Activated CD4-positive, alpha-beta T cell treated with anti-CD3 and anti-CD28 coated beads, Interleukin-2, amount 10 ng/mL, durations not matched to agents 24 days and 14 days (primary cell): ENCODE measurements around the gene CALCA. TPM values are rescaled to one million over a fixed set of nuclear protein-coding genes. Genes with fewer than 3 reads are reported as not detected.

ENCODE experiments used
- DNase-seq: peaks from one replicate; pipeline ENCODE4 v3.0.0; 2022
- H3K27ac Mint-ChIP-seq: one replicate; pipeline ENCODE4 v1.8.0; 2022; ENCODE audit warnings: mild to moderate bottlenecking, mixed read lengths
- H3K27me3 Mint-ChIP-seq: one replicate; pipeline ENCODE4 v1.8.0; 2022; ENCODE audit warnings: mixed read lengths
- H3K36me3 Mint-ChIP-seq: one replicate; pipeline ENCODE4 v1.8.0; 2022; ENCODE audit warnings: low read depth, mild to moderate bottlenecking, mixed read lengths
- H3K4me1 Mint-ChIP-seq: one replicate; pipeline ENCODE4 v1.8.0; 2021; ENCODE audit warnings: mixed read lengths
- H3K4me3 Mint-ChIP-seq: one replicate; pipeline ENCODE4 v1.8.0; 2022; ENCODE audit warnings: mild to moderate bottlenecking, moderate library complexity, mixed read lengths
- H3K9me3 Mint-ChIP-seq: one replicate; pipeline ENCODE4 v1.8.0; 2021; ENCODE audit warnings: mixed read lengths
- intact Hi-C: fragments of 100-400 bp; cut with micrococcal nuclease; formaldehyde crosslinking; loops from one replicate; pipeline ENCODE4 v1.15.1; 2023
- total RNA-seq: library from RNA; stranded (reverse); gene quantifications from 2 replicates; pipeline ENCODE4 v1.2.3, GENCODE V29; 2022

Gene CALCA
- total RNA-seq, 1 donor from 2014 or later, result not detected

DNA sequence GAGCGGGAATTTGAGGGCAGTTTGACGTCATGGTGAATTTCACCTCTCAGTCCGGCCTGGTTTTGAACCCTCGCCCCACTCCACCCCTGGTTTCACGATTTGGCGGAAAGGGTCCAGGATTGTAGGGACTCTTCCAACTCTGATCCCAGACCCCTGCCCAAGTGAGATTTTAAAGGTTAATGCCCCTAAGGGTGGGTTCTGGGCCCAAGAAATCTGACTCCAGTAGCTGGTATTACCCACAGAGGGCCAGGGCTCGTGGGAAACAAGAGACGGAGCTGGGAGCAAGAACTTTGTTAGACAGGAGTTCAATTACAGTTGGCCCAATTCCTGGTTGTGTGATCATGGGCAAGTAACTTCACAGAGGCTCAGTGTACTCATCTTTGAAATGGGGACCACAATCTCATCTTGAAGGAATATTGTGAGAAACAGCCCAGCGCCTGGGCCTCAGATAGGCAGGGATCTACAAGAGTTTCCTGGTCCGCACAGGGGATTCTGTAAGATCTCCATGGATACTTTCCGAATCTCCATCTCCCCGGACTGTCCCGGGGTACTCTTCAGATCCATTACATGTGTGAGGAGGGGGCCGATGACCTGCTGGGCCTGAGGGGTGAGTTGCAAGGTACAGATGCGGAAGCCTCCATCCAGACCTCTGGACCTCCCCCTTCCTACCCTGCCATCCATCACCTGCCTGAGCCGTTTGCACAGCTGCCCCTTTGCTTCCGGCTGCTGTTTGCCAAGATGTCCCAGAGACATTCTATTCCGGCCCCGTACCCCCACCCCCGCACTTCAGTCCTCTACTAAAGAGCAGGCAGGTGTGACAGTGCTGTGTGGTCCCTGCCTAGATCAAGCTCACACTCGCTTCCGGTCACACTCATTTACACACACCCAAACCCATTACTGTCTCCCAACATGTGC is 687 bp upstream of the CALCA start:
- peaks cover 79% of the 10 kb centered on the region for H3K27me3 Mint-ChIP-seq
- peaks cover 2% of the 10 kb centered on the region for H3K36me3 Mint-ChIP-seq
- H3K9me3 Mint-ChIP-seq, result no peaks in the 10 kb centered on the region
- intact Hi-C loops, result loop anchor here (5.0 kb wide), 3 partner anchors 66 to 1634 kb away; no protein-coding TSS in a partner anchor
- peak overlapping the region; percentile 72 for H3K4me3 Mint-ChIP-seq
- DNase-seq, result peak; percentile 53
- H3K27ac Mint-ChIP-seq, result no peak overlapping the region
- H3K4me1 Mint-ChIP-seq, result peaks cover 29% of the 10 kb centered on the region

DNA sequence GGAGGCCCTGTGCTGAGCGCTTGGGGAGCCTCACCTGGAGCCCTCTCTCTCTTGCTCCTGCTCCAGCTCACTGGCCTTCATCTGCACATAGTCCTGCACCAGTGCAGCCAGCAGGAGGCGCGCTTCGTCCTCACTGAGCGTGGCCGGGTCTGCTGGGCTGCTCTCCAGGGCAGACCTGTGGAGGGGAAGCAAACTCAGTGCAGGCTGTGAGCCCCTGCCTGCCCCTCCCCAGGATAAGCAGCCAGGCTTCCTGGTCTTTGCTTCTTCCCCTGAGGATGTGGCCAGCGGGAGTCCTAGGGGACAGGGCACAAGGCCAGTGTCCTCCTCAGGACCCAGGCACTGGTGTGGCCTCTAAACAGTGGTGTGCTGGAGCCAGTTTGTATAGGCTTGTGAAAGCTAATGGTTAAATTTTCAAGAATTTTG is 2.2 kb downstream of the CALCA start:
- no peak overlapping the region for H3K27ac Mint-ChIP-seq
- intact Hi-C loops, result loop anchor here (5.0 kb wide), 3 partner anchors 63 to 1637 kb away; no protein-coding TSS in a partner anchor
- H3K4me3 Mint-ChIP-seq, result no peak overlapping the region
- peaks cover 22% of the 10 kb centered on the region for H3K4me1 Mint-ChIP-seq
- peak; percentile 86 for DNase-seq
- peaks cover 61% of the 10 kb centered on the region for H3K27me3 Mint-ChIP-seq
- H3K36me3 Mint-ChIP-seq, result peaks cover 2% of the 10 kb centered on the region
- H3K9me3 Mint-ChIP-seq, result no peaks in the 10 kb centered on the region

DNA sequence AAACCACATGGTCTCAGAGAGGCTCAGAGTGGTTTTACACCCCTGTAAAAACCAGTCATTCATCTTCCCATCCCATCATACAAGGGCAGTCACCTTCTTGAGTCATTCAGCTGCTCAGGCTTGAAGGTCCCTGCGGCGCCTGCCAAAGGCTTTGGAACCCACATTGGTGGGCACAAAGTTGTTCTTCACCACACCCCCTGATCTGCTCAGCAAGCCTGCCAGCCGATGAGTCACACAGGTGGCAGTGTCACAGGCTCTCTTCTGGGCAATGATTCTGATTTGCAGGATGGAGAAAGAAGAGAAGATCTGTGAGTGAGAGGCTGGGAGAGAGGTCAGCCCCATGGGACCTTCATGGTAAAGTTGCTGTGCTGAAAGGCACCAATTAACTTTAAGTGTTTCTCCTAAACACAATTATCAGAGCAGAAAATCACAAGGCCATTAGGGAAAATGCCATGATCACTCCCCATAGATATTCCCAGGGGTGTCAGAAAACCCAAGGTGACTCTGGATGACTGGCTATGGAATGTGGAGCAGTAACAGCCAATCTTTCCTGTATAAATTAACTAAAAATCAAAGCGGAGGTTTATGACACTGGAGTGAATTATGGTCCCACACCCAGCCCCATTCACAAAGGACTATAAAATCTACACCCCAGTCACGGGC is 4.4 kb downstream of the CALCA start:
- Mint-ChIP-seq H3K4me1 (peaks cover 4% of the 10 kb centered on the region), H3K9me3 (no peaks in the 10 kb centered on the region), H3K27me3 (peaks cover 39% of the 10 kb centered on the region), H3K27ac (no peak overlapping the region), H3K4me3 (no peak overlapping the region), H3K36me3 (peaks cover 2% of the 10 kb centered on the region)
- peak; percentile 50 for DNase-seq
- intact Hi-C loops, result no loop called here

DNA sequence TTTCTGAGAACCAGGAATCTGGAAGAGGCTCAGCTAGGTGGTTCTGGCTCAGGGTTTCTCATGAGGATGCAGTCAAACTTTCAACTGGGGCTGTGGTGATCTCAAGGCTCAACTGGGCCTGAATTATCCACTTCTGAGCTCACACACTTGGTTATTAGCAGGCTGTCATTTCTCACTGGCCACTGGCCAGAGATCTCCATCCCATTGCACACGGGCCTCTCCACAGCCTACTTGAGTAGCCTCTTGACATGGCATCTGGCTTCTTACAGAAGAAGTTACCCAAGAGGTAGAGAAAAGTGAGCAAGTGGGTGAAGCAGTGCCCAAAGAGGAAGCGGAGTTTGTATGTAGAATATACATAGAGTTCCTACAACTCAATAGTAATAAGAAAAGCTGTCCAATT is 16.0 kb downstream of the CALCA start:
- Mint-ChIP-seq H3K27ac (no peak overlapping the region), H3K4me3 (no peak overlapping the region), H3K36me3 (no peaks in the 10 kb centered on the region), H3K27me3 (peaks cover 9% of the 10 kb centered on the region), H3K9me3 (no peaks in the 10 kb centered on the region), H3K4me1 (no peaks in the 10 kb centered on the region)
- peak; percentile 14 for DNase-seq
- intact Hi-C loops, result no loop called here

DNA sequence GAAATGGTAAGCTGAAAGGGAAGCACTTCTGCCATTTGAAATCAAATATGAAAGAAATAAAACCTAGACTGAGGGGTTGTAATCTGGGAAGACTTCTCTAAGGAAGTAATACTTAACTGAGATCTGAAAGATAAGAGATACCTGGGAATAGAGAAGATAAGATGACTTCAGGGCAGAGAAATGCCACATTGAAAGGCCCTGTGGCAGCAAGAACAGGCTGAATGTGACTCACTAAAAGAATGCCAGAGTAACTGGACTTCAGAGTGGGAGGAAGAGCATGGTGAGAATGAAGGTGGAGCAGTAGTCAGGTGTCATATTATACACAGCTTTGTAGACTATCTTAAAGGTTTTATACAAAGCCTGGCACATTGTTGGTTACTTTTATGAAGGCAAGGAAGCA is 17.6 kb downstream of the CALCA start:
- Mint-ChIP-seq H3K4me3 (no peak overlapping the region), H3K9me3 (no peaks in the 10 kb centered on the region), H3K36me3 (no peaks in the 10 kb centered on the region), H3K27me3 (peaks cover 7% of the 10 kb centered on the region), H3K4me1 (no peaks in the 10 kb centered on the region), H3K27ac (no peak overlapping the region)
- peak; percentile 9 for DNase-seq
- intact Hi-C loops, result no loop called here

DNA sequence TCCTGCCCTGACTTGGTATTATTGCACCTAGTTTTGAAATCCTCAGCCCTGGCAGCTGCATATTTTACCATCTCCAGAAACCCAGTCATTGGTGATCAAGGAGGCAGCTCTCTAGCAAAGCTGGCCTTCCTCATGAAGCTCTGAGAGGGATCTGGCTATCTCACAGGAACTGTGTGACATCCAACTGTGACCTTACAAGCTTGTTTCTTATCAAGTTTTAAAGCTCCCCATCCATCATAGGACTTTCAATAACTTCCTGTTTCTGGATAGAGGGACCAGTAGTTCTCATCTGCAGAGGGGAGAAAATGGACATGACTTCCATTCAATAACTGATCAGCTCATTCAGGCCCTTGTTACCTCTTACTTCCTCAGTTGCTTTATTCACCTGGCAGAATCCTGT is 18.2 kb downstream of the CALCA start:
- Mint-ChIP-seq H3K27me3 (peaks cover 7% of the 10 kb centered on the region), H3K9me3 (no peaks in the 10 kb centered on the region), H3K4me3 (no peak overlapping the region), H3K36me3 (no peaks in the 10 kb centered on the region), H3K4me1 (no peaks in the 10 kb centered on the region), H3K27ac (no peak overlapping the region)
- no peak for DNase-seq
- intact Hi-C loops, result no loop called here

DNA sequence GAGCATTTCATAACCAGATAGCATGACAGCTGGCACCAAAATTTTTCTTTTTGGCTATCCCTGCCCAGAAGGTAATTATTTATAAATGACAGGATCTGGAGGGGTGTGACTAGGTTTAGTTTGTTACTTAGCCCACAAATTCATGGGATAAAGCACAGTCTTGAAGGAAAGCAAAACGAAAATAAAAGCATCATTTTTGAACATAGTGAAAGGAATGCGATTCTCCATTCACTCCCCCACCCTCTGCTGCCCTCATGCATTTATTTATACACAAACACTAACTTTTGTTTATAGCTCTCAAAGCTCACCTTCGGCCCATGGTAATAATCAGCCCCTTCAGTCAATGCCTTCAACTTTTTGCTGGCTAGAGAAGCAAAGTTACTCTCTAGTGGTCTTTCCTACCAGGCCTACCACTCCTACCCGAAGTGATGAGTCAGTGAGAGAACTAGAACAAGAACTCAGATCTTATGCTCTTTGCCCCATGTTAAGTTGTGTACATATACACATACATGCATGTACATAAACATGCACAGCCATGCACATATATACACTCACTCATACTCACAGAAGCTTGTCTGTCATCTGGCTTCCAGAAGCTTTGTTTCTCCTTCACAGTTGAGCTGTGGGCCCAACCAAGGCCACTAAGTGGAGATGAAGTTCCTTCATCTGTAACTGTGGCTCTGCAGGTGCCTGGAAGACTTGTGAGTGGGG is 22.6 kb downstream of the CALCA start:
- Mint-ChIP-seq H3K27me3 (no peaks in the 10 kb centered on the region), H3K4me3 (no peak overlapping the region), H3K36me3 (no peaks in the 10 kb centered on the region), H3K4me1 (no peaks in the 10 kb centered on the region), H3K27ac (no peak overlapping the region), H3K9me3 (no peaks in the 10 kb centered on the region)
- DNase-seq, result peak; percentile 41
- intact Hi-C loops, result no loop called here

DNA sequence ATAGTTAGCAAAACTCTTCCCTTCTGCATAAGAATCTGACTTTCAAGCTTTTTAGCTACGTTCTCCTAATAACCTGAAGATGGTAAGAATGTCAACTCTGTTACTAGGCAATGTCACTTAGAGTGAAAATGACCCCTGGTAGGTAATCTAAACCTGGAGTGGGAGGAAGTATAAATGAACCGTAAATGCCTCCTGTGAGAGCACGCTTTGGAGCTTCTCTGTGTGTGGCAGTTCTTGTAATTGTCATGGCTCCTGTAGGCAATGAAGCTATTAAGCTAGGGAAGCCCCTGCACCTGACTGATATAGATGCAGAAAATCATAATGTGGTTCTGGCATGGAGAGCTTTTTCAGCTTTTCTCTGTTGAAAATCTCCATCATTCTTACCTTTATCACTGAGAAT is 29.4 kb downstream of the CALCA start:
- Mint-ChIP-seq H3K36me3 (peaks cover 11% of the 10 kb centered on the region), H3K27ac (no peak overlapping the region), H3K27me3 (no peaks in the 10 kb centered on the region), H3K4me1 (no peaks in the 10 kb centered on the region), H3K9me3 (peaks cover 4% of the 10 kb centered on the region), H3K4me3 (no peak overlapping the region)
- intact Hi-C loops, result no loop called here
- peak; percentile 22 for DNase-seq

DNA sequence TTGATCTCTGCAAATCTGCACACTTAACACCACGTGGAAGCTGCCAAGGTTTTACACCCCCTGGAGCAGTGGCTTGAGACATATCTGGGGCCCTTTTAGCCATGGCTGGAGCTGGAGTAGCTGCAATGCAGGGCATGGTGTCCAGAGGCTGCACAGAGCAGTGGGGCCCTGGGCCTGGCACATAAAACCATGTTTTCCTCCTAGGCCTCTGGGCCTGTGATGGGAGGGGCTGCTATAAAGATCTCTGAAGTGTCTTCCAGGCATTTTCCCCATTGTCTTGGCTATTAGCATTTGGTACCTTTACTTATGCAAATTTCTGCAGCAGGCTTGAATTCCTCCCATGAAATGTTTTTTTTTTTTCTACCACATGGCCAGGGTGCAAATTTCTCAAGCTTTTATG is 33.2 kb downstream of the CALCA start:
- Mint-ChIP-seq H3K27ac (no peak overlapping the region), H3K4me1 (no peaks in the 10 kb centered on the region), H3K4me3 (no peak overlapping the region), H3K36me3 (peaks cover 14% of the 10 kb centered on the region), H3K27me3 (no peaks in the 10 kb centered on the region), H3K9me3 (peaks cover 4% of the 10 kb centered on the region)
- peak; percentile 37 for DNase-seq
- intact Hi-C loops, result no loop called here

DNA sequence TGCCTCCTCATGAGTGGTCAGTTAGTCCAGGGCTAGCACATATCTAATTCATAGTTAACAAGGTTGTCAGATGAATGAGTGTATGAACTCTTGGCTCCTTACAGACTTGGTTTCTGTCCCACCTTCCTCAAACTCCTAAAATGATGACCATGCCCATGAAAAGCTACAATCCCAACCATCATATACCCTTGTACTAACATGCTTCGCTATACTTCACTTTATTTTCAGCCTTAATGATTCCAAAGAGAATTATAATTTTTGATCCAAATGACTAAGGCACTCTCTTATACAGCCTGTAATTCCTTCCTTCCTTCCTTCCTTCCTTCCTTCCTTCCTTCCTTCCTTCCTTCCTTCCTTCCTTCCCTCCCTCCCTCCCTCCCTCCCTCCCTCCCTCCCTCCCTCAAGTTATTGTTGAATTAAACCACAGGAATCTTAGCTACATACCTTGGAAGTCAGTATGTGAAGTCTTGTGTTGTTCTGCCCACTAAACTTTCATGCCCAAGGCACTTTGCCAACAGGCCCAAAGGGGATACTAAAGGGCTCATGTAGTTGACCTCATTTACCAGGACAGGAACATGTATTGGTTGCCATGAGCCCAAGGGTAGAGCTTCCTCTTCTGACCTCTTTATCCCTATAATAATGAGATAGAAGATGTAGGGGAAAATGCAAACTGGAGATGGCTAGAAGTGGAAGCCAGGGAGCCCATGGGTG is 37.4 kb downstream of the CALCA start:
- Mint-ChIP-seq H3K27me3 (no peaks in the 10 kb centered on the region), H3K9me3 (peaks cover 7% of the 10 kb centered on the region), H3K27ac (no peak overlapping the region), H3K36me3 (peaks cover 14% of the 10 kb centered on the region), H3K4me3 (no peak overlapping the region), H3K4me1 (no peaks in the 10 kb centered on the region)
- intact Hi-C loops, result no loop called here
- no peak for DNase-seq

DNA sequence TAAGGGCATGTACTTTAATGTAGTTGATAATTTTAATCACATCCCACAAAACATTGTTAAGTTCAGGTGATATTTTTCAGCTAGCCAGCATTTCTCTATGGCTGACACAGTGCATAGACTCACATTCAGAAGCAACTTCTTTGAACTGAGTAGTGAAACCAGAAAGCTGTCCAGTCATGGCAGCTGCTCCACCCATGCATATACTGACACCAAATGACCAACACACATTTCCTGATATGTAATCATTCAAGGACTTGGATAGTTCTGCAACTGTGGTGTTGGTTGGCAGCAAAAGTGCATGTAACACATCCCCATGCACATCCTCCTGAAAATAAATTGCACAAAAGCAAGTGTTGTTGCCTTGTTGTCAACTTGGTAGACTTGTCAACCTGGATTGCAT is 39.7 kb downstream of the CALCA start:
- H3K4me3 Mint-ChIP-seq, result no peak overlapping the region
- intact Hi-C loops, result no loop called here
- peaks cover 10% of the 10 kb centered on the region for H3K36me3 Mint-ChIP-seq
- H3K27ac Mint-ChIP-seq, result no peak overlapping the region
- H3K9me3 Mint-ChIP-seq, result peaks cover 4% of the 10 kb centered on the region
- H3K27me3 Mint-ChIP-seq, result no peaks in the 10 kb centered on the region
- no peaks in the 10 kb centered on the region for H3K4me1 Mint-ChIP-seq
- DNase-seq, result no peak

DNA sequence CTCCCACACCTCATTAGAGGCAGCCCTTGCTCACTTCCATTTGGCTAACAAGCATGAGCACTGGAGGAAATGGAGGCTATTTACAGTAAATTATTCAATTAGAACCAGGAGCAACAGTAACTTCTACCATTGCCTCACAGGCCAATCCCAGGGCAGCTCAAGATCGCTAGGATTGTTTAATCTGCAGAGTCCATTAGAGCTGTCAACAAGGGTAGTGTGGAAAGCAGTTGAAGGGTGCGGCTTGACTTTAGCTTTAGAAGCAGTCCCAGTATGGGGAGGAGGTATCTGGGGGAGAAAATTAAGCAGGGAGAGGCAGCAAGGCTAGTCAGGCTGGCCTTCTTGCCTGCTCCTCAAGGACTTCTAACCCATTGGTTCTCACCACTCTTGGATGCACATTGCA is 41.8 kb downstream of the CALCA start:
- peaks cover 15% of the 10 kb centered on the region for H3K36me3 Mint-ChIP-seq
- DNase-seq, result no peak
- H3K9me3 Mint-ChIP-seq, result peaks cover 9% of the 10 kb centered on the region
- no peaks in the 10 kb centered on the region for H3K4me1 Mint-ChIP-seq
- no peak overlapping the region for H3K4me3 Mint-ChIP-seq
- H3K27ac Mint-ChIP-seq, result no peak overlapping the region
- no peaks in the 10 kb centered on the region for H3K27me3 Mint-ChIP-seq
- intact Hi-C loops, result no loop called here

DNA sequence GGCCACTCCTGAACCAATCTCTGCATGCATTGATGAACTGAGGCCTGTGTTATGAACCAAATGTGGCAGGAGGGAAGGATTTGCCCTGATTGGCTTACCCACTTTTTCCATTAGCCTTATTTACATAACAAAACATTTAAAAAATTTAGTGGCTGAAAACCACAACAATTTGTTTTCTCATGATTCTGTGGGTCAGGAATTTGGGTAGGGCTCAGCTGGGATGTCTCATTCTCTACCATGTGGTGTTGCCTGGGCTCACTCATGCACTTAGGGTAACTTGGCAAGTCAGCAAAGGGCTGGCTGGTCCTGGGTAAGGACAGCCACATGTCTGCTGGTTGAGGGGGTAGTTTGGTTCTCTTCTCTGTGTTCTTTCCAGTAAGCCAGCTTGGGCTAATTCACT is 45.0 kb downstream of the CALCA start:
- peaks cover 2% of the 10 kb centered on the region for H3K27me3 Mint-ChIP-seq
- H3K9me3 Mint-ChIP-seq, result peaks cover 5% of the 10 kb centered on the region
- no peak overlapping the region for H3K4me3 Mint-ChIP-seq
- DNase-seq, result no peak
- no peaks in the 10 kb centered on the region for H3K4me1 Mint-ChIP-seq
- intact Hi-C loops, result no loop called here
- H3K27ac Mint-ChIP-seq, result no peak overlapping the region
- peaks cover 15% of the 10 kb centered on the region for H3K36me3 Mint-ChIP-seq
